Prostate gland (tissue), 2 donors: ENCODE data around the gene GMDS. TPM values are rescaled to one million over a fixed set of nuclear protein-coding genes. Genes with fewer than 3 reads are reported as not detected.

Source experiments
- DNase-seq: peaks from one replicate; pipeline ENCODE4 v3.0.0-alpha.2; 2019; ENCODE audit warnings: low spot score
- H3K27ac ChIP-seq, 2 donors: fragments of 200-600 bp; sonication (generic); 2 replicates each; pipeline ENCODE4 v1.5.1; 2017 to 2019
- H3K27me3 ChIP-seq: fragments of 200-600 bp; sonication (generic); replicated peaks from 2 replicates; pipeline ENCODE4 v1.5.1; 2019; ENCODE audit not compliant: insufficient read depth
- H3K36me3 ChIP-seq, 2 donors: fragments of 200-600 bp; sonication (generic); 1 replicate in 1 of 2; 2 replicates in 1 of 2; pipeline versions ENCODE4 v1.5.1 to v1.8.1; 2017 to 2019
- H3K4me1 ChIP-seq: fragments of 200-600 bp; sonication (generic); replicated peaks from 2 replicates; pipeline ENCODE4 v1.5.1; 2019
- H3K4me3 ChIP-seq, 2 donors: fragments of 200-600 bp; sonication (generic); 2 replicates each; pipeline ENCODE4 v1.5.1; 2017 to 2019
- H3K9me3 ChIP-seq: fragments of 200-600 bp; sonication (generic); 2 replicates; pipeline ENCODE4 v1.5.1; 2017
- CTCF ChIP-seq, 4 experiments: fragments of 200-600 bp in 2 of 4; fragments of 450-650 bp in 2 of 4; sonication (generic) in 2 of 4; IDR thresholded peaks; 1 replicate in 3 of 4; 2 replicates in 1 of 4; pipeline ENCODE4 v1.5.1; 2016 to 2019; ENCODE audit warnings: antibody characterized with exemption in 4 of 4, mild to moderate bottlenecking in 2 of 4, moderate library complexity in 2 of 4
- POLR2A ChIP-seq: fragments of 450-650 bp; IDR thresholded peaks from one replicate; pipeline ENCODE4 v1.6.1; 2016; ENCODE audit warnings: antibody characterized with exemption, mild to moderate bottlenecking
- POLR2AphosphoS5 ChIP-seq: sonication (generic); formaldehyde crosslinking; IDR thresholded peaks from one replicate; pipeline ENCODE4 v1.6.1; 2017; ENCODE audit warnings: antibody characterized with exemption
- WGBS: methylation state at CpG from one replicate; pipeline ENCODE4 v1.1.5; 2018; 5-methylcytosine and 5-hydroxymethylcytosine counted together
- intact Hi-C: fragments of 100-400 bp; cut with DNase I; formaldehyde crosslinking; loops from one replicate; pipeline ENCODE4 v1.14.2; 2022
- total RNA-seq, 2 donors: library from RNA; depleted of rRNA; stranded (reverse); fragments of >200 nt; gene quantifications; one replicate each; pipeline ENCODE4 v1.1.0, GENCODE V29; 2016

GMDS gene
- total RNA-seq, 2 donors from 2014 or later: 24.9 to 29.9 TPM

- TF ChIP-seq CTCF (IDR thresholded peaks at IDR 0.05) (no peak), POLR2AphosphoS5 (no peak), POLR2A (no peak)
- no peak for DNase-seq
- Histone ChIP-seq H3K4me1 (no peaks in the 10 kb centered on the region), H3K27ac (no peak overlapping the region), H3K36me3 (no peaks in the 10 kb centered on the region), H3K4me3 (no peak overlapping the region), H3K9me3 (no peaks in the 10 kb centered on the region), H3K27me3 (no peaks in the 10 kb centered on the region)
- intact Hi-C loops: no loop called here
- WGBS: 98% methylated on average over 6 of the region's 6 CpGs
Measured at GRCh38 chr6:1806935-1807334, 438.5 kb downstream of the GMDS start.

GRCh38 chr6:1802491-1803395 lies 442.7 kb downstream of the GMDS start:
- no peaks in the 10 kb centered on the region for H3K27me3 ChIP-seq
- no peak overlapping the region for H3K4me3 ChIP-seq
- H3K36me3 ChIP-seq: no peaks in the 10 kb centered on the region
- intact Hi-C loops: no loop called here
- no peaks in the 10 kb centered on the region for H3K9me3 ChIP-seq
- no peak for TF ChIP-seq POLR2A
- TF ChIP-seq POLR2AphosphoS5: no peak
- no peak for TF ChIP-seq CTCF (IDR thresholded peaks at IDR 0.05)
- WGBS: 62% methylated on average over 17 of the region's 17 CpGs
- H3K27ac ChIP-seq: no peak overlapping the region
- peaks cover under 1% of the 10 kb centered on the region for H3K4me1 ChIP-seq
- DNase-seq: no peak

GRCh38 chr6:1801401-1801800 lies 444.0 kb downstream of the GMDS start:
- TF ChIP-seq POLR2AphosphoS5: no peak
- no peak for TF ChIP-seq CTCF (IDR thresholded peaks at IDR 0.05)
- TF ChIP-seq POLR2A: no peak

GRCh38 chr6:1800845-1801244 lies 444.6 kb downstream of the GMDS start:
- Histone ChIP-seq H3K4me1 (peaks cover 2% of the 10 kb centered on the region), H3K4me3 (no peak overlapping the region), H3K27me3 (no peaks in the 10 kb centered on the region), H3K36me3 (no peaks in the 10 kb centered on the region), H3K27ac (no peak overlapping the region), H3K9me3 (no peaks in the 10 kb centered on the region)
- no peak for TF ChIP-seq POLR2A
- no peak for TF ChIP-seq CTCF (IDR thresholded peaks at IDR 0.05)
- TF ChIP-seq POLR2AphosphoS5: no peak
- 83% methylated on average over 4 of the region's 4 CpGs for WGBS
- intact Hi-C loops: no loop called here
- DNase-seq: no peak

More at GRCh38 chr6:1801401-1801800, 444.0 kb downstream of the GMDS start:
- H3K27ac ChIP-seq: no peak overlapping the region
- H3K36me3 ChIP-seq: no peaks in the 10 kb centered on the region
- no peaks in the 10 kb centered on the region for H3K9me3 ChIP-seq
- WGBS: 66% methylated on average over 7 of the region's 7 CpGs
- DNase-seq: no peak
- intact Hi-C loops: no loop called here
- H3K4me3 ChIP-seq: no peak overlapping the region
- no peaks in the 10 kb centered on the region for H3K27me3 ChIP-seq
- H3K4me1 ChIP-seq: peaks cover 2% of the 10 kb centered on the region

GRCh38 chr6:1798965-1799325 lies 446.5 kb downstream of the GMDS start:
- TF ChIP-seq POLR2AphosphoS5 (no peak), CTCF (IDR thresholded peaks at IDR 0.05) (no peak), POLR2A (no peak)
- no peaks in the 10 kb centered on the region for H3K27me3 ChIP-seq
- peaks cover 2% of the 10 kb centered on the region for H3K4me1 ChIP-seq
- no peak overlapping the region for H3K27ac ChIP-seq
- no peaks in the 10 kb centered on the region for H3K36me3 ChIP-seq
- no peak overlapping the region for H3K4me3 ChIP-seq
- no peaks in the 10 kb centered on the region for H3K9me3 ChIP-seq
- WGBS: 79% methylated on average over 8 of the region's 8 CpGs
- no peak for DNase-seq
- intact Hi-C loops: no loop called here
